Measurements from ENCODE around the gene TADA2A. TPM values are rescaled to one million over a fixed set of nuclear protein-coding genes. Genes with fewer than 3 reads are reported as not detected.

Gene TADA2A
- total RNA-seq, 2 experiments from 2014 or later, result 6.7 to 8.0 TPM

DNA sequence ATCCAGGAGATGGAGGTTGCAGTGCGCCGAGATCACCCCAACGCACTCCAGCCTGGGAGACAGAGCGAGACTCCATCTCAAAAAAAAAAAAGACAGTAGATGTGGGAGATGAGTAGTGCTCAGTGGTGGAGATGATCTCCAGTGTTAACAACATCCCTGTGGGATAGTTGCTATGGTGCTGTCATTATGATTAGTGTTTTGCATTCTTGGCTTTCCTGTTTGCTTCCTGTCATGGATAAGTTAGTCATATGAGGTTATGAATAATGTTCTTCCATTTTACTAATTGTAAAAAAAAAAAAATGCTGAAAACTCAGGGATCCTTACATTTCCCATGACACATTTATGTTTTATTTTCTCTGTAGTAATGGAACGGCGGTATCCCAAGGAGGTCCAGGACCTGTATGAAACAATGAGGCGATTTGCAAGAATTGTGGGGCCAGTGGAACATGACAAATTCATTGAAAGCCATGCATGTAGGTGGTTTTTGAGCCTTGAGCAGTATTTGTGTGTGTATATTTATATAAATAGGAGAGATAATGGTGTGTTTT lies 58.5 kb downstream of the TADA2A start:
- TF ChIP-seq CTCF (IDR thresholded peaks at IDR 0.05), result no peak
- Histone ChIP-seq H3K27ac (ENCODE audit: low read depth in 1 of 2, low read length in 2 of 2) (no peak overlapping the region), H3K36me3 (ENCODE audit: insufficient read depth, low read length) (peaks cover 46% of the 10 kb centered on the region), H3K27me3 (ENCODE audit: control insufficient read depth in 1 of 2, insufficient read depth in 2 of 2, low read length in 2 of 2) (no peaks in the 10 kb centered on the region), H3K4me1 (ENCODE audit: insufficient read depth, low read length) (peaks cover 2% of the 10 kb centered on the region), H3K9me3 (ENCODE audit: control insufficient read depth in 1 of 2, insufficient read depth in 1 of 2, low read length in 2 of 2) (no peaks in the 10 kb centered on the region), H3K4me3 (ENCODE audit: low read length) (no peak overlapping the region)
- no peak overlapping the region for H3K27ac Mint-ChIP-seq
- DNase-seq, result no peak
- ATAC-seq (ENCODE audit: poor library complexity), result no peak
- no peaks in the 10 kb centered on the region for H3K9me3 Mint-ChIP-seq
- POLR2A ChIA-PET, result no interaction called here
- intact Hi-C loops (cut with DNase I, micrococcal nuclease), result no loop called here
- peaks cover 5% of the 10 kb centered on the region for H3K4me1 Mint-ChIP-seq (ENCODE audit: low read depth)
- H3K27me3 Mint-ChIP-seq, result no peaks in the 10 kb centered on the region
- H3K4me3 Mint-ChIP-seq, result no peak overlapping the region
- peaks cover 58% of the 10 kb centered on the region for H3K36me3 Mint-ChIP-seq (ENCODE audit: low read depth)
- CTCF ChIA-PET, result no interaction called here

GRCh38 chr17:37466471-37466870 lies 59.8 kb downstream of the TADA2A start:
- POLR2A ChIA-PET, result no interaction called here
- Mint-ChIP-seq H3K27me3 (no peaks in the 10 kb centered on the region), H3K9me3 (no peaks in the 10 kb centered on the region), H3K4me1 (ENCODE audit: low read depth) (peaks cover 5% of the 10 kb centered on the region), H3K36me3 (ENCODE audit: low read depth) (peaks cover 63% of the 10 kb centered on the region), H3K4me3 (no peak overlapping the region), H3K27ac (no peak overlapping the region)
- CTCF ChIA-PET, result no interaction called here
- intact Hi-C loops (cut with DNase I, micrococcal nuclease), result no loop called here
- no peak for TF ChIP-seq CTCF (IDR thresholded peaks at IDR 0.05)
- Histone ChIP-seq H3K36me3 (ENCODE audit: insufficient read depth, low read length) (peaks cover 49% of the 10 kb centered on the region), H3K4me3 (ENCODE audit: low read length) (no peak overlapping the region), H3K27ac (ENCODE audit: low read depth in 1 of 2, low read length in 2 of 2) (no peak overlapping the region), H3K4me1 (ENCODE audit: insufficient read depth, low read length) (peaks cover 2% of the 10 kb centered on the region), H3K27me3 (ENCODE audit: control insufficient read depth in 1 of 2, insufficient read depth in 2 of 2, low read length in 2 of 2) (no peaks in the 10 kb centered on the region), H3K9me3 (ENCODE audit: control insufficient read depth in 1 of 2, insufficient read depth in 1 of 2, low read length in 2 of 2) (no peaks in the 10 kb centered on the region)
- ATAC-seq (ENCODE audit: poor library complexity) (no peak), DNase-seq (no peak)

DNA sequence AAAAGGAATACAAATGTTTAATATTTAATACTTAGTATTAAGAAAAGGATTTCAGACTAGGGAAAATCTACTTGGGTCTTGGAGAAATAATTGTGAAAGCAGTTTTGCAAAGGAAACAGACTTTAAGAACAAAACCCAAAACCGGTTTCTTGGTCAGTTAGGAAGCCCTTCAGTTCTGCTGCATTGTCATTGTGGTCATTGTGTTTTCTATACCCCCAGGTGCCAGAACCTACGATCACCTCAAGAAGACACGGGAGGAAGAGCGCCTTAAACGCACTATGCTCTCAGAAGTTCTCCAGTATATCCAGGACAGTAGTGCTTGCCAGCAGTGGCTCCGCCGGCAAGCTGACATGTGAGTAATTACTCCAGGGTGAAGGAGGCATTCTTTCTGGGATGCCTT lies 63.5 kb downstream of the TADA2A start:
- peaks cover 5% of the 10 kb centered on the region for H3K4me1 Mint-ChIP-seq (ENCODE audit: low read depth)
- no peak for DNase-seq
- H3K9me3 Mint-ChIP-seq, result no peaks in the 10 kb centered on the region
- intact Hi-C loops (cut with DNase I, micrococcal nuclease), result no loop called here
- H3K36me3 ChIP-seq (ENCODE audit: insufficient read depth, low read length), result peaks cover 59% of the 10 kb centered on the region
- H3K4me1 ChIP-seq (ENCODE audit: insufficient read depth, low read length), result peaks cover 2% of the 10 kb centered on the region
- H3K36me3 Mint-ChIP-seq (ENCODE audit: low read depth), result peaks cover 78% of the 10 kb centered on the region
- H3K27ac Mint-ChIP-seq, result no peak overlapping the region
- ChIA-PET CTCF (interaction anchor here (0.6 kb wide), 1 partner anchor 122 kb away, joined by 3 read pairs; no protein-coding TSS in a partner anchor), POLR2A (no interaction called here)
- no peaks in the 10 kb centered on the region for H3K9me3 ChIP-seq (ENCODE audit: control insufficient read depth in 1 of 2, insufficient read depth in 1 of 2, low read length in 2 of 2)
- no peaks in the 10 kb centered on the region for H3K27me3 ChIP-seq (ENCODE audit: control insufficient read depth in 1 of 2, insufficient read depth in 2 of 2, low read length in 2 of 2)
- no peak for TF ChIP-seq CTCF (IDR thresholded peaks at IDR 0.05)
- H3K27ac ChIP-seq (ENCODE audit: low read depth in 1 of 2, low read length in 2 of 2), result no peak overlapping the region
- no peak for ATAC-seq (ENCODE audit: poor library complexity)
- H3K4me3 ChIP-seq (ENCODE audit: low read length), result no peak overlapping the region
- H3K4me3 Mint-ChIP-seq, result no peak overlapping the region
- no peaks in the 10 kb centered on the region for H3K27me3 Mint-ChIP-seq
